ENCODE results near the gene KCNJ13.

KCNJ13 gene

DNA sequence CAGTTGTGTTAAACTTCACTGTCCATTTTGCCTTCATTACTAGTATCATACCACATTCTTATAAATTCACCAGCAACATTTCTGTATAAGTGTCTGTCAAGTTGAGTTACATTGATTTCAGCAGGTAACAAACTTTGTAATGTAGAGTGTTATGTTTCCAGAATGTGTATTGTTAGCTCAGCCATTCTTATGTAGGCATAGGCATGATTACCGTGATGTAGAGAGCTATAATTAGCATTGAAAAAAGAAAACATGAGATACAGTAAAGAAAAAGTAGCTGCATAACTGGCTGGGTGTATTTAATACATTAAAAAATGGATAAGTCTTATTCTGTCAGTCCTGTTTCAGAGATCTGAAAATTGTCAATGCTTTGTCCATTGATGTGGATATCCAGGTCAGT lies 8.5 kb downstream of the KCNJ13 start:
- H3K36me3 ChIP-seq (ENCODE audit: control insufficient read depth, insufficient read depth, low read length): no peaks in the 10 kb centered on the region
- H2AFZ ChIP-seq: no peak overlapping the region

DNA sequence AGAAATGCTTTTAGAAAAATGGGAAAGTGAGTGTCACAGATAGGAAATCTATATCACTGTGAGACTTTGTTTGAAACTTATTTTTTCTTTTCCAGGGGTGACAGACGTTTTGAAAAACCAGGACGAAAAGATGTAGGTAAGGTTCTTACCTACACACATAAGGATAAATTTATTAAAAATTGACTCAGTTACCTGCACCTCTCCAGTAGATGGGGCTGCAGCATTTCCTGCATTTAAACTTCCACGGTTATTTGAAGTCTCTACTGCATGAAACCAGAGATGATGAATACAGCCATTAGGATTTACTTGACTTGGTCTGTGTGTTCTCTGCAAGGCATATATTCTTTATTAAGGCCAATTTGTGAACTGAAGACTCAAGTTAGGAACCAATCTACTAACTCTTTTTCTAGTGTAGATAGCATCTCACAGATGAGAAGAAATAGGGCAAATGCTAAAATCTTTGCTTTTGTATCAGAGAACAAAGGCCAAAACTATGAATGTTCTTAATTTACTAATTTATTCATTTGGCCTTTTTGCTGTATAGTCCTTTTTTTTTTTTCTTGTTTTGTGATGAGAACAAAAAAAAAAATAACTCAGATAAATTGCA lies 15.0 kb downstream of the KCNJ13 start:
- Histone ChIP-seq H3K4me2 (ENCODE audit: low read length) (no peak overlapping the region), H3K36me3 (ENCODE audit: control insufficient read depth, insufficient read depth, low read length) (no peaks in the 10 kb centered on the region), H3K9ac (no peak overlapping the region), H3K27ac (no peak overlapping the region), H3K4me1 (peaks cover 2% of the 10 kb centered on the region), H2AFZ (no peak overlapping the region), H3K27me3 (ENCODE audit: control insufficient read depth, insufficient read depth, low read length) (no peaks in the 10 kb centered on the region), H3K9me3 (ENCODE audit: control insufficient read depth, low read length) (no peaks in the 10 kb centered on the region), H3K4me3 (ENCODE audit: low read depth, low read length) (no peak overlapping the region), H3K79me2 (peaks cover 10% of the 10 kb centered on the region)
- TF ChIP-seq, protein P1, sequence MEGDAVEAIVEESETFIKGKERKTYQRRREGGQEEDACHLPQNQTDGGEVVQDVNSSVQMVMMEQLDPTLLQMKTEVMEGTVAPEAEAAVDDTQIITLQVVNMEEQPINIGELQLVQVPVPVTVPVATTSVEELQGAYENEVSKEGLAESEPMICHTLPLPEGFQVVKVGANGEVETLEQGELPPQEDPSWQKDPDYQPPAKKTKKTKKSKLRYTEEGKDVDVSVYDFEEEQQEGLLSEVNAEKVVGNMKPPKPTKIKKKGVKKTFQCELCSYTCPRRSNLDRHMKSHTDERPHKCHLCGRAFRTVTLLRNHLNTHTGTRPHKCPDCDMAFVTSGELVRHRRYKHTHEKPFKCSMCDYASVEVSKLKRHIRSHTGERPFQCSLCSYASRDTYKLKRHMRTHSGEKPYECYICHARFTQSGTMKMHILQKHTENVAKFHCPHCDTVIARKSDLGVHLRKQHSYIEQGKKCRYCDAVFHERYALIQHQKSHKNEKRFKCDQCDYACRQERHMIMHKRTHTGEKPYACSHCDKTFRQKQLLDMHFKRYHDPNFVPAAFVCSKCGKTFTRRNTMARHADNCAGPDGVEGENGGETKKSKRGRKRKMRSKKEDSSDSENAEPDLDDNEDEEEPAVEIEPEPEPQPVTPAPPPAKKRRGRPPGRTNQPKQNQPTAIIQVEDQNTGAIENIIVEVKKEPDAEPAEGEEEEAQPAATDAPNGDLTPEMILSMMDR (IDR thresholded peaks at IDR 0.05): peak; percentile 78

More for the DNA sequence above, 8.5 kb downstream of the KCNJ13 start:
- Histone ChIP-seq H3K4me3 (ENCODE audit: low read depth, low read length) (no peak overlapping the region), H3K9ac (no peak overlapping the region), H3K4me1 (peaks cover 13% of the 10 kb centered on the region), H3K9me3 (ENCODE audit: control insufficient read depth, low read length) (no peaks in the 10 kb centered on the region), H3K4me2 (ENCODE audit: low read length) (no peak overlapping the region), H3K79me2 (peaks cover 5% of the 10 kb centered on the region), H3K27ac (no peak overlapping the region), H3K27me3 (ENCODE audit: control insufficient read depth, insufficient read depth, low read length) (no peaks in the 10 kb centered on the region)
- TF ChIP-seq, protein P1 (IDR thresholded peaks at IDR 0.05): no peak

DNA sequence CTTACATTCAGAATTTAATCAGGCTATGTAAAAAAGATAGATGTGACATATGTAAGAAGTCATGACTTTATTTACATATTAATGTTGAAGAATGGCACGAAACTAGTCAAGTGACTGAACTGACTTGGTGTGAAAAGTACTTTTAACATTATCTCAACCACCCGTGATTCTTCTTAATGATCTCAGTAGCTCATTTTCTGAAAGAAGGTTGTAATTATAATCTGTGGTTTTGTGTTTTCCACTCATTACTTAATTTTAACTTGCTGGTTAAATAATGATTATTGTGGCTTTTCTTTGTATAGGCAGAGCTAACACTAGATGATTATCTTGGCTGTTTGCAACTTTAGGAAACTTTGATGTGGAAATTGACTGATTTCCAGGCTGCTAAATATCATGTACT lies 18.5 kb downstream of the KCNJ13 start:
- Histone ChIP-seq H2AFZ (no peak overlapping the region), H3K9me3 (ENCODE audit: control insufficient read depth, low read length) (no peaks in the 10 kb centered on the region), H3K36me3 (ENCODE audit: control insufficient read depth, insufficient read depth, low read length) (no peaks in the 10 kb centered on the region), H3K4me3 (ENCODE audit: low read depth, low read length) (no peak overlapping the region), H3K9ac (no peak overlapping the region), H3K79me2 (peaks cover 6% of the 10 kb centered on the region), H3K4me2 (ENCODE audit: low read length) (no peak overlapping the region), H3K4me1 (no peaks in the 10 kb centered on the region), H3K27ac (no peak overlapping the region), H3K27me3 (ENCODE audit: control insufficient read depth, insufficient read depth, low read length) (no peaks in the 10 kb centered on the region)
- TF ChIP-seq, protein P1 (IDR thresholded peaks at IDR 0.05): no peak

DNA sequence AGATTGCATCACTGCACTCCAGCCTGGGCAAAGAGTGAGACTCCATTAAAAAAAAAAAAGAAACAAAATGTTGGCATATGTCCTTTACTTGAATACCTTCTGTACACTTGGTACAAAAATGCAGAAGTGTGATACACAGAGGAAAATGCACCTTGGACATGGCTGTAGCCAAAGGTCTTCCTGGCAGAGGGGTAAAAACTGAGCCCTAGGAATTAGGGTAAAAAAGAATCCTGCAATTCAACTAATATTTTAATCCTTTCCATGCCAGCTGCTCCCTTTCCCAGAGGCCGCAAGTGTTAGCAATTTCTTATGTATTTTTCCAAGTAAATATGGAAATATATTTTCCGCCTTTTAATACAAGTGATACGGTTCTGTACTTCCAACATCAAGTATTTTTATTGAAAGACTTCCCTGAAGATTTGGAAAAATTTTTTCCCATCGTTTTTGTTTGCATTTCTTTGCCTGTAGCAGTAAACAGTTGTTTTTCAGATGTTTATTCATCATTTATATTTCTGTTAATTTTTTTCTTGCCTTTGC lies 26.2 kb downstream of the KCNJ13 start:
- no peak overlapping the region for H3K4me3 ChIP-seq (ENCODE audit: low read depth, low read length)
- no peaks in the 10 kb centered on the region for H3K36me3 ChIP-seq (ENCODE audit: control insufficient read depth, insufficient read depth, low read length)
- H3K9me3 ChIP-seq (ENCODE audit: control insufficient read depth, low read length): no peaks in the 10 kb centered on the region
- no peak overlapping the region for H2AFZ ChIP-seq
- TF ChIP-seq, protein P1 (IDR thresholded peaks at IDR 0.05): no peak
- H3K4me2 ChIP-seq (ENCODE audit: low read length): no peak overlapping the region
- no peak overlapping the region for H3K9ac ChIP-seq
- no peaks in the 10 kb centered on the region for H3K4me1 ChIP-seq
- H3K27ac ChIP-seq: no peak overlapping the region
- H3K27me3 ChIP-seq (ENCODE audit: control insufficient read depth, insufficient read depth, low read length): no peaks in the 10 kb centered on the region
- H3K79me2 ChIP-seq: no peaks in the 10 kb centered on the region

DNA sequence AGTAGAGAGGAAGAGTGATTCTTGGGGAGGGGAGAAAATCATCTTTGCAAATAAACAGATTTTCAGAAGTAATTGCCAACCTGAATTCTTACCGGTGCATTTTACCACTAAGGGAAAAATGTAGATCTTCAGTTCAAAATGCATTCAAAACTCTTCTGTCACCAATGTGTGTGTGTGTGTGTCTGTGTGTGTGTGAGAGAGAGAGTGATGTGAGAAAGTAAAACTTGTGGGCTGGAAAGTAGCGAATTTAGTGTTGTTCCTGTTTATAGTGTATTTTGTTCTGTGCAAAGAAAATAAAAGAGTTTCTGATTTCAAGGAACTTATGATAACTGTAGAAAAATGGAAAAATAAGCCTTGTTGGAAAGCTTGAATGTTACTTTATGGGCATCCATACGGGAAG lies 27.0 kb downstream of the KCNJ13 start:
- no peaks in the 10 kb centered on the region for H3K36me3 ChIP-seq (ENCODE audit: control insufficient read depth, insufficient read depth, low read length)
- H3K4me2 ChIP-seq (ENCODE audit: low read length): no peak overlapping the region
- H3K9me3 ChIP-seq (ENCODE audit: control insufficient read depth, low read length): no peaks in the 10 kb centered on the region
- no peaks in the 10 kb centered on the region for H3K27me3 ChIP-seq (ENCODE audit: control insufficient read depth, insufficient read depth, low read length)
- no peak overlapping the region for H3K9ac ChIP-seq
- no peak overlapping the region for H3K27ac ChIP-seq
- TF ChIP-seq, protein P1 (IDR thresholded peaks at IDR 0.05): no peak
- H3K4me3 ChIP-seq (ENCODE audit: low read depth, low read length): no peak overlapping the region
- no peaks in the 10 kb centered on the region for H3K4me1 ChIP-seq
- no peak overlapping the region for H2AFZ ChIP-seq
- H3K79me2 ChIP-seq: no peaks in the 10 kb centered on the region

Measured in parathyroid adenoma (tissue), 2 donors.